T-cell (primary cell): ENCODE results near the gene DEPDC1. TPM values are rescaled to one million over a fixed set of nuclear protein-coding genes. Genes with fewer than 3 reads are reported as not detected.

Experiments
- ATAC-seq, 4 experiments: fragments of 200-7000 bp in 3 of 4; fragments of 150-1000 bp in 1 of 4; cut with Tn5 transposase; replicated peaks in 1 of 4; 1 replicate in 3 of 4; 2 replicates in 1 of 4; pipeline ENCODE4 v1.10.0; 2021; ENCODE audit warnings: moderate library complexity in 3 of 4, mild to moderate bottlenecking in 2 of 4, moderate number of reproducible peaks in 1 of 4
- CTCF ChIA-PET, 2 donors: fragments of 300-600 bp; sonication (Branson Sonifier 250); formaldehyde crosslinking; loops; one replicate each; lab custom pipeline; 2022; ENCODE audit warnings: antibody characterized with exemption in 2 of 2; lab: Charles Lee
- POLR2A ChIA-PET, 2 donors: fragments of 300-600 bp; sonication (Branson Sonifier 250); formaldehyde crosslinking; loops; one replicate each; lab custom pipeline; 2022; ENCODE audit warnings: antibody characterized with exemption in 2 of 2; lab: Charles Lee
- DNase-seq, 35 experiments: peaks; one replicate each; pipeline versions ENCODE4 v3.0.0 to v3.0.0-alpha.2; 2013 to 2023
- H3K27ac ChIP-seq: one replicate; pipeline ENCODE4 v1.5.1; 2013; ENCODE audit warnings: low read length
- H3K27me3 ChIP-seq, 2 experiments: replicated peaks in 1 of 2; 1 replicate in 1 of 2; 2 replicates in 1 of 2; pipeline versions ENCODE4 v1.6.1 to v1.7.0; 2013; ENCODE audit warnings: low read length in 1 of 2, mixed read lengths in 1 of 2; ENCODE audit not compliant: control insufficient read depth in 2 of 2, insufficient read depth in 2 of 2; ENCODE audit errors: extremely low read depth in 1 of 2
- H3K36me3 ChIP-seq, 2 donors: 1 replicate in 1 of 2; 2 replicates in 1 of 2; pipeline versions ENCODE4 v1.6.1 to v1.7.0; 2013; ENCODE audit warnings: low read length in 1 of 2; ENCODE audit not compliant: control insufficient read depth in 2 of 2, insufficient read depth in 1 of 2; ENCODE audit errors: extremely low read depth in 1 of 2
- H3K4me1 ChIP-seq, 2 experiments: 1 replicate in 1 of 2; 2 replicates in 1 of 2; pipeline versions ENCODE4 v1.6.1 to v1.7.0; 2013; ENCODE audit warnings: low read length in 2 of 2, mixed read lengths in 1 of 2; ENCODE audit not compliant: insufficient read depth in 2 of 2, control insufficient read depth in 1 of 2; ENCODE audit errors: extremely low read depth in 1 of 2
- H3K4me3 ChIP-seq, 2 donors: 1 replicate in 1 of 2; 2 replicates in 1 of 2; pipeline versions ENCODE4 v1.5.1 to v1.7.0; 2013; ENCODE audit warnings: mild to moderate bottlenecking in 2 of 2, low read length in 1 of 2, moderate library complexity in 1 of 2; ENCODE audit not compliant: control insufficient read depth in 1 of 2; ENCODE audit errors: extremely low read depth in 1 of 2
- H3K9me3 ChIP-seq: 2 replicates; pipeline ENCODE4 v1.7.0; 2013
- H3K27ac Mint-ChIP-seq, 2 donors: one replicate each; pipeline ENCODE4 v1.8.0; 2020 to 2021; ENCODE audit warnings: mild to moderate bottlenecking in 2 of 2, mixed read lengths in 2 of 2
- H3K27me3 Mint-ChIP-seq, 2 donors: one replicate each; pipeline ENCODE4 v1.8.0; 2021 to 2022; ENCODE audit warnings: mixed read lengths in 2 of 2
- H3K36me3 Mint-ChIP-seq: one replicate; pipeline ENCODE4 v1.8.0; 2021; ENCODE audit warnings: mixed read lengths
- H3K4me1 Mint-ChIP-seq, 3 donors: one replicate each; pipeline ENCODE4 v1.8.0; 2020 to 2022; ENCODE audit warnings: mixed read lengths in 3 of 3, mild to moderate bottlenecking in 1 of 3
- H3K4me3 Mint-ChIP-seq, 3 donors: one replicate each; pipeline ENCODE4 v1.8.0; 2020 to 2022; ENCODE audit warnings: mild to moderate bottlenecking in 3 of 3, mixed read lengths in 3 of 3, moderate library complexity in 3 of 3
- H3K9me3 Mint-ChIP-seq, 3 donors: one replicate each; pipeline ENCODE4 v1.8.0; 2020 to 2022; ENCODE audit warnings: mixed read lengths in 3 of 3
- WGBS: methylation state at CpG from one replicate; pipeline ENCODE4 v1.1.5; 2013; ENCODE audit warnings: missing lambda C conversion rate; ENCODE audit not compliant: insufficient coverage; 5-methylcytosine and 5-hydroxymethylcytosine counted together
- total RNA-seq, 35 experiments: library from RNA in 6 of 35; stranded (reverse) in 6 of 35; fragments of 120-200 nt in 1 of 35; gene quantifications; one replicate each; pipeline versions ENCODE4 v1.2.1 to v1.2.4 and lab custom pipeline; 2013 to 2026

The DEPDC1 gene
- total RNA-seq = under 1 TPM; 0.08 to 0.41 (median 0.20) TPM
- 0.13 TPM for total RNA-seq (2013)
- 0 to 1.4 (median 0.19) reads per million in 29 experiments for total RNA-seq (lab: John Stamatoyannopoulos, UW)

- H3K9me3 ChIP-seq = no peaks in the 10 kb centered on the region
- H3K4me1 ChIP-seq = peaks cover 4 to 9% of the 10 kb centered on the region in 2 experiments
- Mint-ChIP-seq H3K27me3 (peaks cover 3 to 13% of the 10 kb centered on the region in 2 donors), H3K27ac (no peak within 1 kb of the TSS), H3K9me3 (no peaks in the 10 kb centered on the region), H3K4me3 (peak within 1 kb of the TSS; percentile 79 to 85 (median 80)), H3K4me1 (peaks cover 21 to 49% (median 23%) of the 10 kb centered on the region in 3 donors), H3K36me3 (no peaks in the 10 kb centered on the region)
- H3K27me3 ChIP-seq = peaks cover 0 to 10% of the 10 kb centered on the region in 2 experiments
- H3K4me3 ChIP-seq = peak within 1 kb of the TSS; percentile 65 to 93
- POLR2A ChIA-PET = no interaction called here
- under 1% methylated on average over 60 of the region's 64 CpGs for WGBS
- H3K36me3 ChIP-seq = no peaks in the 10 kb centered on the region
- no peak within 1 kb of the TSS for H3K27ac ChIP-seq
- CTCF ChIA-PET = interaction anchor here in 1 of 2 donors (0.6 kb wide), 1 partner anchor 1724 kb away, joined by 3 read pairs; the partner anchor contains the start of gene SRSF11
- DNase-seq = peak; percentile 15 to 78 (median 51)
- peak; percentile 87 to 97 (median 91) for ATAC-seq
These were observed at the start of gene DEPDC1 for GRCh38 chr1:68496680-68497357. DEPDC1 (minus strand) TSS chr1:68497082; CDS start chr1:68496999, 83 bp downstream.

GRCh38 chr1:68544651-68545050 lies 47.8 kb upstream of the DEPDC1 start:
- H3K27me3 Mint-ChIP-seq = peaks cover 0 to 3% of the 10 kb centered on the region in 2 donors
- WGBS = no CpG with 5 or more reads among the region's 4 CpGs
- H3K4me3 Mint-ChIP-seq = no peak overlapping the region
- DNase-seq = no peak
- peaks cover 0 to 9% of the 10 kb centered on the region in 2 experiments for H3K27me3 ChIP-seq
- CTCF ChIA-PET = no interaction called here
- no peak overlapping the region for H3K27ac ChIP-seq
- ATAC-seq = no peak
- H3K4me1 ChIP-seq = no peaks in the 10 kb centered on the region
- no peaks in the 10 kb centered on the region for H3K36me3 Mint-ChIP-seq
- H3K9me3 ChIP-seq = no peaks in the 10 kb centered on the region
- H3K4me1 Mint-ChIP-seq = no peaks in the 10 kb centered on the region
- no peak overlapping the region for H3K4me3 ChIP-seq
- POLR2A ChIA-PET = no interaction called here
- H3K36me3 ChIP-seq = no peaks in the 10 kb centered on the region
- H3K27ac Mint-ChIP-seq = no peak overlapping the region
- peaks cover 2% of the 10 kb centered on the region in 3 donors for H3K9me3 Mint-ChIP-seq

GRCh38 chr1:68542586-68542985 lies 45.7 kb upstream of the DEPDC1 start:
- no peak overlapping the region for H3K4me3 Mint-ChIP-seq
- no peak for DNase-seq
- no peaks in the 10 kb centered on the region for H3K4me1 Mint-ChIP-seq
- peaks cover 0 to 3% of the 10 kb centered on the region in 2 donors for H3K27me3 Mint-ChIP-seq
- no peak for ATAC-seq
- H3K4me1 ChIP-seq = no peaks in the 10 kb centered on the region
- ChIA-PET CTCF (no interaction called here), POLR2A (no interaction called here)
- no peaks in the 10 kb centered on the region for H3K36me3 Mint-ChIP-seq
- H3K27ac Mint-ChIP-seq = no peak overlapping the region
- no peaks in the 10 kb centered on the region for H3K9me3 ChIP-seq
- no peaks in the 10 kb centered on the region for H3K9me3 Mint-ChIP-seq
- no peak overlapping the region for H3K4me3 ChIP-seq
- H3K27ac ChIP-seq = no peak overlapping the region
- no peaks in the 10 kb centered on the region for H3K36me3 ChIP-seq
- peaks cover 0 to 4% of the 10 kb centered on the region in 2 experiments for H3K27me3 ChIP-seq

GRCh38 chr1:68538941-68539340 lies 42.1 kb upstream of the DEPDC1 start:
- no peak for DNase-seq
- no peak for ATAC-seq
- peaks cover 0 to 3% of the 10 kb centered on the region in 2 donors for H3K27me3 Mint-ChIP-seq
- ChIA-PET CTCF (no interaction called here), POLR2A (no interaction called here)
- H3K27me3 ChIP-seq = no peaks in the 10 kb centered on the region
- no peak overlapping the region for H3K27ac Mint-ChIP-seq
- H3K4me3 ChIP-seq = no peak overlapping the region
- H3K36me3 Mint-ChIP-seq = no peaks in the 10 kb centered on the region
- H3K4me1 Mint-ChIP-seq = no peaks in the 10 kb centered on the region
- no peaks in the 10 kb centered on the region for H3K9me3 ChIP-seq
- no peaks in the 10 kb centered on the region for H3K36me3 ChIP-seq
- no peak overlapping the region for H3K27ac ChIP-seq
- no peaks in the 10 kb centered on the region for H3K9me3 Mint-ChIP-seq
- no peaks in the 10 kb centered on the region for H3K4me1 ChIP-seq
- H3K4me3 Mint-ChIP-seq = no peak overlapping the region

GRCh38 chr1:68528243-68528642 lies 31.4 kb upstream of the DEPDC1 start:
- POLR2A ChIA-PET = no interaction called here

GRCh38 chr1:68525781-68526180 lies 28.9 kb upstream of the DEPDC1 start:
- no peak overlapping the region for H3K4me3 Mint-ChIP-seq
- no peak overlapping the region for H3K27ac ChIP-seq
- no peaks in the 10 kb centered on the region for H3K4me1 Mint-ChIP-seq
- H3K4me3 ChIP-seq = no peak overlapping the region
- no peaks in the 10 kb centered on the region for H3K9me3 Mint-ChIP-seq
- H3K4me1 ChIP-seq = no peaks in the 10 kb centered on the region
- 86% methylated on average over 1 of the region's 2 CpGs for WGBS
- H3K9me3 ChIP-seq = no peaks in the 10 kb centered on the region
- H3K36me3 Mint-ChIP-seq = no peaks in the 10 kb centered on the region
- H3K27me3 Mint-ChIP-seq = no peaks in the 10 kb centered on the region
- no peaks in the 10 kb centered on the region for H3K27me3 ChIP-seq
- H3K27ac Mint-ChIP-seq = no peak overlapping the region
- CTCF ChIA-PET = no interaction called here
- POLR2A ChIA-PET = no interaction called here
- ATAC-seq (no peak), DNase-seq (no peak)
- H3K36me3 ChIP-seq = no peaks in the 10 kb centered on the region

More at GRCh38 chr1:68528243-68528642, 31.4 kb upstream of the DEPDC1 start:
- Histone ChIP-seq H3K9me3 (no peaks in the 10 kb centered on the region), H3K4me1 (no peaks in the 10 kb centered on the region), H3K27ac (no peak overlapping the region), H3K4me3 (no peak overlapping the region), H3K27me3 (no peaks in the 10 kb centered on the region), H3K36me3 (no peaks in the 10 kb centered on the region)
- 100% methylated on average over 1 of the region's 3 CpGs for WGBS
- H3K4me1 Mint-ChIP-seq = no peaks in the 10 kb centered on the region
- no peak overlapping the region for H3K27ac Mint-ChIP-seq
- no peaks in the 10 kb centered on the region for H3K36me3 Mint-ChIP-seq
- H3K9me3 Mint-ChIP-seq = peaks cover 0 to 14% (median 12%) of the 10 kb centered on the region in 3 donors
- no peak overlapping the region for H3K4me3 Mint-ChIP-seq
- CTCF ChIA-PET = no interaction called here
- DNase-seq (no peak), ATAC-seq (no peak)
- peaks cover 0 to 4% of the 10 kb centered on the region in 2 donors for H3K27me3 Mint-ChIP-seq
